ENCODE measurements around the gene WDR72.
"Not testable (repeated sequence)": the region's sequence is repeated elsewhere in the genome, so short reads cannot be mapped to it uniquely, and the experiment has no call there.

The WDR72 gene

GRCh38 chr15:53588773-53589172 lies 170.7 kb downstream of the WDR72 start:
- DNase-seq, result no peak

GRCh38 chr15:53586799-53587198 lies 172.7 kb downstream of the WDR72 start:
- DNase-seq, result no peak

- DNase-seq, result no peak
These were observed 177.9 kb downstream of the WDR72 start for GRCh38 chr15:53581513-53581912.

- no peak for DNase-seq
These were observed 179.1 kb downstream of the WDR72 start for GRCh38 chr15:53580366-53580765.

- no peak for DNase-seq
These were observed 182.6 kb downstream of the WDR72 start for GRCh38 chr15:53576841-53577240.

GRCh38 chr15:53573091-53573490 lies 186.4 kb downstream of the WDR72 start:
- no peak for DNase-seq

GRCh38 chr15:53569751-53570480 lies 189.5 kb downstream of the WDR72 start:
- no peak for DNase-seq

GRCh38 chr15:53566912-53567311 lies 192.6 kb downstream of the WDR72 start:
- no peak for DNase-seq

GRCh38 chr15:53565721-53566120 lies 193.7 kb downstream of the WDR72 start:
- no peak for DNase-seq

GRCh38 chr15:53564647-53565046 lies 194.8 kb downstream of the WDR72 start:
- DNase-seq, result no peak

GRCh38 chr15:53563627-53564026 lies 195.8 kb downstream of the WDR72 start:
- DNase-seq, result no peak

GRCh38 chr15:53559364-53560277 lies 199.8 kb downstream of the WDR72 start:
- no peak for DNase-seq

- no peak for DNase-seq
These were observed 201.1 kb downstream of the WDR72 start for GRCh38 chr15:53558384-53558783.

GRCh38 chr15:53555226-53555625 lies 204.2 kb downstream of the WDR72 start:
- no peak for DNase-seq

GRCh38 chr15:53549697-53550305 lies 209.7 kb downstream of the WDR72 start:
- no peak for DNase-seq

- no peak for DNase-seq
These were observed 211.2 kb downstream of the WDR72 start for GRCh38 chr15:53548236-53548635.

- not testable (repeated sequence) for DNase-seq
These were observed 218.7 kb downstream of the WDR72 start for GRCh38 chr15:53540626-53541300.

- no peak for DNase-seq
These were observed 219.6 kb downstream of the WDR72 start for GRCh38 chr15:53539878-53540277.

- no peak for DNase-seq
These were observed 222.9 kb downstream of the WDR72 start for GRCh38 chr15:53536479-53537120.

GRCh38 chr15:53535886-53536285 lies 223.6 kb downstream of the WDR72 start:
- no peak for DNase-seq

- DNase-seq, result no peak
These were observed 225.2 kb downstream of the WDR72 start for GRCh38 chr15:53534105-53534839.

- no peak for DNase-seq
These were observed 228.7 kb downstream of the WDR72 start for GRCh38 chr15:53530761-53531160.

All from activated CD8-positive, alpha-beta memory T cell treated with anti-CD3 and anti-CD28 coated beads, Interleukin-2, amount 50 U/mL, for 4 hours (primary cell).